Measurements from ENCODE around the gene KCNG3.

DNA sequence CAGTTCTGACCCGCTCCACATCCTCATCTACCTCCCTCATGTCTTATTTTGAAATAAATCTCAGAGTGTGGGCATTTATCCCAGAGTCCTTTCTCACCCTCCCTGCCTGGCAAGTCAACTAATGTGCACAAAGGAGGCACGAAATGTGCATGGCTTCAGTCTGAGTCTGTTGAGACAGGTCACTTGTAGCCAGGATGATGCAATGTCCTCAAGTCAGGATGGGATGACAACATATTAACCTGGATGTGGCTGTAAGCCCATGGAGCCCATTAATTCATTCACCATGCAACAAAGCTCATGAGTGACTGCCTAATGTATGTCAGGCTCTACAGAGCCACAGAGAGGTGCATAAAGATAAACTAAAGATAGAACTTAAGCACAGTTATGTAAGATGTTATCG is 34.5 kb downstream of the KCNG3 start:
- TF ChIP-seq, protein P1, sequence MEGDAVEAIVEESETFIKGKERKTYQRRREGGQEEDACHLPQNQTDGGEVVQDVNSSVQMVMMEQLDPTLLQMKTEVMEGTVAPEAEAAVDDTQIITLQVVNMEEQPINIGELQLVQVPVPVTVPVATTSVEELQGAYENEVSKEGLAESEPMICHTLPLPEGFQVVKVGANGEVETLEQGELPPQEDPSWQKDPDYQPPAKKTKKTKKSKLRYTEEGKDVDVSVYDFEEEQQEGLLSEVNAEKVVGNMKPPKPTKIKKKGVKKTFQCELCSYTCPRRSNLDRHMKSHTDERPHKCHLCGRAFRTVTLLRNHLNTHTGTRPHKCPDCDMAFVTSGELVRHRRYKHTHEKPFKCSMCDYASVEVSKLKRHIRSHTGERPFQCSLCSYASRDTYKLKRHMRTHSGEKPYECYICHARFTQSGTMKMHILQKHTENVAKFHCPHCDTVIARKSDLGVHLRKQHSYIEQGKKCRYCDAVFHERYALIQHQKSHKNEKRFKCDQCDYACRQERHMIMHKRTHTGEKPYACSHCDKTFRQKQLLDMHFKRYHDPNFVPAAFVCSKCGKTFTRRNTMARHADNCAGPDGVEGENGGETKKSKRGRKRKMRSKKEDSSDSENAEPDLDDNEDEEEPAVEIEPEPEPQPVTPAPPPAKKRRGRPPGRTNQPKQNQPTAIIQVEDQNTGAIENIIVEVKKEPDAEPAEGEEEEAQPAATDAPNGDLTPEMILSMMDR (IDR thresholded peaks at IDR 0.05) = no peak
- TF ChIP-seq POLR2A (IDR thresholded peaks at IDR 0.05) = no peak
